Effector memory CD8-positive, alpha-beta T cell (primary cell): ENCODE results near the gene SLC25A24.
A peak's percentile ranks its signal among the peaks of the same experiment; 100 is the strongest.
"Not testable (repeated sequence)": the region's sequence is repeated elsewhere in the genome, so short reads cannot be mapped to it uniquely, and the experiment has no call there.

Experiments used
- ATAC-seq: fragments of 150-1000 bp; cut with Tn5 transposase; replicated peaks from 2 replicates; pipeline ENCODE4 v1.10.0; 2021; ENCODE audit warnings: mild to moderate bottlenecking, moderate library complexity
- DNase-seq, 3 experiments: peaks; one replicate each; pipeline ENCODE4 v3.0.0; 2021
- H3K27ac Mint-ChIP-seq, 2 donors: one replicate each; pipeline ENCODE4 v1.8.0; 2022; ENCODE audit warnings: mild to moderate bottlenecking in 2 of 2, mixed read lengths in 2 of 2, moderate library complexity in 2 of 2
- H3K27me3 Mint-ChIP-seq, 2 donors: one replicate each; pipeline ENCODE4 v1.8.0; 2022; ENCODE audit warnings: mixed read lengths in 2 of 2
- H3K36me3 Mint-ChIP-seq: one replicate; pipeline ENCODE4 v1.8.0; 2022; ENCODE audit warnings: mild to moderate bottlenecking, moderate library complexity, mixed read lengths; ENCODE audit not compliant: insufficient read depth
- H3K4me1 Mint-ChIP-seq, 2 donors: one replicate each; pipeline ENCODE4 v1.8.0; 2022; ENCODE audit warnings: low read depth in 2 of 2, mixed read lengths in 2 of 2
- H3K4me3 Mint-ChIP-seq, 2 donors: one replicate each; pipeline ENCODE4 v1.8.0; 2022; ENCODE audit warnings: mild to moderate bottlenecking in 2 of 2, mixed read lengths in 2 of 2, moderate library complexity in 2 of 2
- H3K9me3 Mint-ChIP-seq, 2 donors: one replicate each; pipeline ENCODE4 v1.8.0; 2022; ENCODE audit warnings: mixed read lengths in 2 of 2

The SLC25A24 gene

DNA sequence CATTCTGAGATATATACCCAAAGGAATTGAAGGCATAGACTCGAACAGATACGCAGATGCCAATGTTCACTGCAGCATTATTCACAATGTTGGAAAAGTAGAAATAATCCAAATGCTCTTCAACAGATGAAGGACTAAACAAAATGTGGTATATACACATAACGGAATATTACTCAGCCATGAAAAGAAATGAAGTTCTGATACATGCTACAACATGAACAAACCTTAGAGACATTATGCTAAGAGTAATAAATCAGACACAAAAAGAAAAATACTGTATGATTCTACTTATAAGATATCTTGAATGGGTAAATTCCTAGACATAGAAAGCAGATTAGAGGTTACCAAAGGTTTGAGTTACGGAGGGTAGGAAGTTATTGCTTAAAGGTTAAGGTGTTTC is 57.9 kb downstream of the SLC25A24 start:
- Mint-ChIP-seq H3K9me3 (no peaks in the 10 kb centered on the region), H3K4me1 (no peaks in the 10 kb centered on the region), H3K4me3 (no peak overlapping the region), H3K27me3 (no peaks in the 10 kb centered on the region), H3K36me3 (peaks cover 12% of the 10 kb centered on the region), H3K27ac (no peak overlapping the region)
- no peak for DNase-seq
- ATAC-seq = no peak

DNA sequence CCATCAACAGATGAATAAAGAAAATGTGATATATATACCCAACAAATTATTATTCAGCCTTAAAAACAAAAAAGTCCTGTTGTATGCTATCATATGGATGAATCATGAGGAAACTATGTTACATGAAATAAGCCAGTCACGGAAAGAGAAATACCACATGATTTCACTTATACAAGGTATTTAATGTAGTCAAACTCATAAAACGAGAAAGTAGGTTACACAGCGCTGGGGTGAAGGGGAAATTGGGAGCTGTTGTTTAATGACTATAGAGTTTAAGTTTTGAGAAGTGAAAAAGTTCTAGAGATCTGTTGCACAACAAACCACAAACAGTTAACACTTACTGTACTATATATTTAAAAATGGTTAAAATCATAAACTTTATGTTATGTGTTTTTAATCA is 58.5 kb downstream of the SLC25A24 start:
- ATAC-seq (no peak), DNase-seq (no peak)
- Mint-ChIP-seq H3K9me3 (no peaks in the 10 kb centered on the region), H3K36me3 (peaks cover 9% of the 10 kb centered on the region), H3K4me3 (no peak overlapping the region), H3K27ac (no peak overlapping the region), H3K4me1 (no peaks in the 10 kb centered on the region), H3K27me3 (no peaks in the 10 kb centered on the region)

DNA sequence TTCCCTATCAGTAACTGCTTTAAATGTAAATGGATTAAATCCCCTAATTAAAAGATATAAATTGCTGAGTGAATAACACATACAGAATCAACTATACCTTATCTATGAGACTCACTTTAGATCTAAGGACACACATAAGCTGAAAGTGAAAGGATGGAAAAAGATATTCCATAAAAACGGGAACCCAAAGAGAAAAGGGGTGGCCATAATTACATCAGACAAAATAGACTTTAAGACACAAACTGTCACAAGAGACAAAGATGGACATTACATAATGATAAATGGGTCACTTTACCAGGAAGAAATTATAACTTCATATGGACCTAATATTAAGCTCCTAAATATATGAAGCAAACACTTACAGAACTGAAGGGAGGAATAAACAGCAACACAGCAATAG is 59.2 kb downstream of the SLC25A24 start:
- H3K27ac Mint-ChIP-seq = no peak overlapping the region
- no peak overlapping the region for H3K4me3 Mint-ChIP-seq
- no peaks in the 10 kb centered on the region for H3K27me3 Mint-ChIP-seq
- H3K9me3 Mint-ChIP-seq = no peaks in the 10 kb centered on the region
- DNase-seq (no peak), ATAC-seq (no peak)
- no peaks in the 10 kb centered on the region for H3K4me1 Mint-ChIP-seq
- peaks cover 9% of the 10 kb centered on the region for H3K36me3 Mint-ChIP-seq

DNA sequence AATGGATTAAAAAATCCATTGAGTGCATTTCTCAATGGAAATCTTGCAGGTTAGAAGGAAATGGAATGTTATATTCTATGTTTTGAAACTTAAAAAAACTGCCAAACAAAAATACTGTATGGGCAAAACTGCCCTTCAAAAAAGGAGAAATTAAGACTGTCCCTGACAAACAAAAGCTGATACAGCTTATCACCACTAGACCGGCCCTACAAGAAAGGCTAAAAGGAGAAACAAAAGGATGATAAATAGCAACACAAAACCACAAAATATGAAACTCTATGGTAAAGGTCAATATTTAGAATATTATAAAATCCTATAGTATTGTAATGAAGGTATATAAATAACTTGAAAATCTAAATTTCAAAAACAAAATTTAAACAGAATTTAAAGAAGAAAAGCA is 60.0 kb downstream of the SLC25A24 start:
- H3K4me1 Mint-ChIP-seq = no peaks in the 10 kb centered on the region
- peaks cover 13% of the 10 kb centered on the region for H3K36me3 Mint-ChIP-seq
- no peak overlapping the region for H3K27ac Mint-ChIP-seq

DNA sequence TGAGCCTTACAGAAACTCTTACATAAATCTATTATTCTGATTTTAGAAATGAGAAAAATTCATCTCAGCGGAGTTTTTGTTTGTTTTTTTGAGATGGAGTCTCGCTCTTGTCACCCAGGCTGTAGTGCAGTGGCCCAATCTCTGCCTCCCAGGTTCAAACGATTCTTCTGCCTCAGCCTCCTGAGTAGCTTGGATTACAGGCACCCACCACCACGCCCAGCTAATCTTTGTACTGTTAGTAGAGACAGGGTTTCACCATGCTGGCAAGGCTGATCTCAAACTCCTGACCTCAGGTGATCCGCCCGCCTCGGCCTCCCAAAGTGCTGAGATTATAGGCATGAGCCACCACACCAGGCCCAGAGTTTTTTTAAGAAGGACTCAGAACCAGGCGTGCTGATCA is 60.6 kb downstream of the SLC25A24 start:
- peaks cover 13% of the 10 kb centered on the region for H3K36me3 Mint-ChIP-seq

More for the DNA sequence above, 60.0 kb downstream of the SLC25A24 start:
- ATAC-seq (no peak), DNase-seq (no peak)
- Mint-ChIP-seq H3K27me3 (no peaks in the 10 kb centered on the region), H3K4me3 (no peak overlapping the region), H3K9me3 (no peaks in the 10 kb centered on the region)

DNA sequence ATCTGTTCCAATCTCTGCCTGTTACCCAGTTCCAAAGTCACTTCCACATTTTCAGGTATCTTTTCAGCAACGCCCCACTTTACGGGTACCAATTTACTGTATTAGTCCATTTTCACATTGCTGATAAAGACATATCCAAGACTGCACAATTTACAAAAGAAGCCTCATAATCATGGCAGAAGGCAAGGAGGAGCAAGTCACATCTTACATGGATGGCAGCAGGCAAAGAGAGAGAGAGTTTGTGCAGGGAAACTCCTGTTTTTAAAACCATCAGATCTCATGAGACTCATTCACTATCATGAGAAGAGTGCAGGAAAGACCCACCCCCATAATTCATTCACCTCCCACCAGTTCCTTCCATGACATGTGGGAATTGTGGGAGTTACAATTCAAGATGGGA is 67.0 kb downstream of the SLC25A24 start:
- H3K9me3 Mint-ChIP-seq, H3K27me3 Mint-ChIP-seq, H3K4me3 Mint-ChIP-seq, ATAC-seq, H3K27ac Mint-ChIP-seq, DNase-seq, H3K4me1 Mint-ChIP-seq: not testable (repeated sequence)
- H3K36me3 Mint-ChIP-seq = peaks cover 14% of the 10 kb centered on the region

More for the DNA sequence above, 60.6 kb downstream of the SLC25A24 start:
- not testable (repeated sequence) for DNase-seq, H3K4me3 Mint-ChIP-seq, H3K27ac Mint-ChIP-seq, H3K9me3 Mint-ChIP-seq, ATAC-seq, H3K27me3 Mint-ChIP-seq, H3K4me1 Mint-ChIP-seq

DNA sequence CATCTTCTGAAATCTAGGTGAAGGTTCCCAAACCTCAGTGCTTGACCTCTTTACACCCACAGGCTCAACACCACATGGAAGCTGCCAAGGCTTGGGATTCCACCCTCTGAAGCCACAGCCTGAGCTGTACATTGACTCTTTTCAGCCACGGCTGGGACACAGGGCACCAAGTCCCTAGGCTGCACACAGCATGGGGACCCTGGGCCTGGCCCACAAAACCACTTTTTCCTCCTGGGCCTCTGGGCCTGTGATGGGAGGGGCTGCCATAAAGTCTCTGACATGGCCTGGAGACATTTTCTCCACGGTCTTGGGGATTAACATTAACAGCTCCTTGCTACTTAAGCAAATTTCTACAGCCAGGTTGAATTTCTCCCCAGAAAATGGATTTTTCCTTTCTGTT is 67.8 kb downstream of the SLC25A24 start:
- not testable (repeated sequence) for ATAC-seq, H3K4me1 Mint-ChIP-seq, H3K27ac Mint-ChIP-seq, H3K9me3 Mint-ChIP-seq, DNase-seq, H3K27me3 Mint-ChIP-seq, H3K4me3 Mint-ChIP-seq
- peaks cover 12% of the 10 kb centered on the region for H3K36me3 Mint-ChIP-seq

DNA sequence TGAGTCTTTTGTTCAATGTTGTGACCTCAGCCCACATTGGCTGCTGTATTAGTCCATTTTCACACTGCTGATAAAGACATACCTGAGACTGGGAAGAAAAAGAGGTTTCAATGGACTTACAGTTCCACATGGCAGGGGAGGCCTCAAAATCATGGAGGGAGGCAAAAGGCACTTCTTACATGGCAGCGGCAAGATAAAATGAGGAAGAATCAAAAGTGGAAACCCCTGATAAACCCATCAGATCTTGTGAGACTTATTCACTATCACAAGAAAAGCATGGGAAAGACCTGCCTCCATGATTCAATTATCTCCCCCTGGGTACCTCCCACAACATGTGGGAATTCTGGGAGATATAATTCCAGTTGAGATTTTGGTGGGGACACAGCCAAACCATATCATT is 68.9 kb downstream of the SLC25A24 start:
- not testable (repeated sequence) for H3K4me3 Mint-ChIP-seq, H3K9me3 Mint-ChIP-seq, H3K27me3 Mint-ChIP-seq, DNase-seq, H3K4me1 Mint-ChIP-seq, ATAC-seq
- peak overlapping the region in 1 of 2 donors; percentile 5 for H3K27ac Mint-ChIP-seq
- H3K36me3 Mint-ChIP-seq = peaks cover 12% of the 10 kb centered on the region

DNA sequence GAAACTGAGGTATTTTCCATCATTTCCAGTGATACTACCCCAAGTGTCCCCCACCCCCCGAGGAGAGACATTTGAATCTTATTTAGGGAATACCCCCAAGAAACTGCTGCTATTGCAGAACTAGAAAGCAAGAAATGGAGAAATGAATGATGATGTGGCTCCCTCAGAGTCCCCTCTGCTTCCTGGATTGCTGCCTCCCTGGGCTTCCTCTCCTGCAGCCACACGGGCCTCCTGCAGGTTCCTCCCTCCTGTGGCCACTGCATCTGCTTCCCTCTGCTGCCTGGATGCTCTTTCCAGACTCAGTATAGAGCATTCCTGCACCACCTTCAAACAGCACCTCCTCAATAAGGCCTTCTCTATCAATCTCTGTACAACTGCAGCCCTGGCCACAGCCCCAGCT is 69.3 kb downstream of the SLC25A24 start:
- H3K27me3 Mint-ChIP-seq = no peaks in the 10 kb centered on the region
- H3K27ac Mint-ChIP-seq = peak overlapping the region in 1 of 2 donors; percentile 5
- H3K4me1 Mint-ChIP-seq = no peaks in the 10 kb centered on the region
- peaks cover 12% of the 10 kb centered on the region for H3K36me3 Mint-ChIP-seq
- no peaks in the 10 kb centered on the region for H3K9me3 Mint-ChIP-seq
- DNase-seq = no peak
- no peak for ATAC-seq
- H3K4me3 Mint-ChIP-seq = no peak overlapping the region

DNA sequence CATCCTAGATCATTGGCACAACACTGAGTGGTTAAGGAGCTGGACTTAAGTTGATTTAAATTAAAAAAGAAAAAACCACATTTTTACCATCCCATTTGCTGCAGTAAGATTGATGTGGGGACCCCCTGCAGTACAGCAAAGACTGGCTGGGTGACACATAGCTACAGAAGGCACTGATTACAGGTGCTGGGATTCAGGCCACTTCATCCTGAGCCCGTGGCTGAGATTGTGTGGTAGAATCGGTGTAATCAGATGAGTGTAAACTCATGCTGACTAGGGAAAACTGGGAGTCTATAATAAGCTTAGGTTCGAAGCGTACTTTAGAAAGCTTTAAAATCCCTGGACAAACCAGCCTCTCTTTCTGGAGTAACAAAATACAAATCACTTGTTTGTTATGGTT is 70.1 kb downstream of the SLC25A24 start:
- Mint-ChIP-seq H3K4me1 (peaks cover 2 to 3% of the 10 kb centered on the region in 2 donors), H3K27me3 (no peaks in the 10 kb centered on the region), H3K36me3 (peaks cover 8% of the 10 kb centered on the region), H3K4me3 (no peak overlapping the region), H3K27ac (peak overlapping the region in 1 of 2 donors; percentile 38), H3K9me3 (no peaks in the 10 kb centered on the region)
- DNase-seq (no peak), ATAC-seq (no peak)

DNA sequence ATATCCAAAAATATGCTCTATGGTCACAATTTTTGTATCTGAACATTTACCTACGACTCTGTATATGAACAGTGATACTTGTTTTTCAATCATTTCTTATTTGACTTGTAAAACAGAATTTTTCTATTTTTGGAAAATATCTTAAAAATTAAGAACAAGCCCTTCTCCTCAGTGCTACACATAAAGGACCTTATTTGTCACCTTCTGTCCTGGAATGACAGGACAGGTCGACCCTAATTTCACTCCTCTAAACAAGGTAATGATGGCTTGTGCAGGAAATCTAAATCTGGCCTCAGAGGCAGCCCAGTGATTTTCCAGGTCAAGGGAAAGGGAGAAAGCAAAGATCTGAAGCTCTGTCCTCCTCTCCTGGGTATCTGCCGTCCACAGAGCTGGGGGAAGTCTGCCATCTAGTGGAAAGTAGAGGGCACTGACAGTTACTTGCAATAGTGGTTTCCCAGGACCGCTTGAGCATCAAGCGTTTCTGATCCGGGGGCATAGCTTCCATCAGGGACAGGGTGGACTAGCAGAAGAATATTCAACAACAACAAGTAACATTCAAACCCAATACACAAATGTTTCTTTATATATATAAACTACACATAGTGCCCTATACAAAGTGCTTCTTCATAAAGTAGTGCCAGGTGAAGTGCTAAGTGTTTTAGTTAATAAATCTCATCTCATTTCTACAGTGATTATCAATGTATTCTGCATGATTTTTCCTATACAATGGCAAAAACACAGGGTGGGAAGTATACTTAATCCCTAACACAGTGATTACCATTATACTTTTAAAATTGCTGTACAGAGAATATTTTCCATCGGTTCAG is 74.6 kb downstream of the SLC25A24 start:
- Mint-ChIP-seq H3K4me3 (no peak overlapping the region), H3K27me3 (peaks cover 0 to 11% of the 10 kb centered on the region in 2 donors), H3K36me3 (no peaks in the 10 kb centered on the region), H3K4me1 (peaks cover 3 to 7% of the 10 kb centered on the region in 2 donors), H3K27ac (peak overlapping the region in 1 of 2 donors; percentile 60), H3K9me3 (no peaks in the 10 kb centered on the region)
- ATAC-seq = peak; percentile 93
- peak; percentile 59 to 68 (median 67) for DNase-seq

DNA sequence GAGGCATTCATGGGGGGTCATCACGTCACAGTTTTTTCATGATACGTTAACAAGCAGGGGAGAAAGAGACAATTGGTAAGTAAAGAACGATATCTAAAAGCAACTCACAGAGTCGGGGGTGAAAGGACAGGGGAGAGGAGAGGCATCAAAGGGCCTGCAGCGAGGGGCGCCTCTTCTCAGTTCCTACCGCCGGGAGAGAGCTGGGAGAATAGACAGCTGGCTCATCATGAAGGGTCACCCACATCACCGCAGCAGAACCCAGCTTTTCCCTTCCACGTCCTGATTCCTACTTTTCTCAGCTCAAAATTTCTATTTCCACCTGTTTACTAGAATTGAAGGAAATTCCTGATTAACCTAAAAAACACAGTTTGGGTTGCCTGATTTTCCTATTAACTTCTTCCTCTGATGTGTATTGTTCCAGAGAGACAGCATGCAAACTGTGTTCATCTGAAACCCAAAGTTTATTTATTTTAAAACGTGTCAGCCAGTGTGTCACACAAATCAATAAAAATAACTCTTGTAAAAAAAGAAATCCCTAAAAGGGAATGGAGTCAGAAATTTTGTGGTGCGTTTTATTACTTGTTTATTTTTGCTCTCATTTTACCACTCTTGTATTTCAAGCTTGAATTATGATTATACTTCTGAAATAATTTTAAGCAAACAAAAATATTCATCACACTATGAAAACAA is 75.4 kb downstream of the SLC25A24 start:
- DNase-seq (no peak), ATAC-seq (no peak)
- Mint-ChIP-seq H3K36me3 (no peaks in the 10 kb centered on the region), H3K4me1 (peaks cover 3 to 7% of the 10 kb centered on the region in 2 donors), H3K4me3 (no peak overlapping the region), H3K27me3 (peaks cover 0 to 11% of the 10 kb centered on the region in 2 donors), H3K27ac (no peak overlapping the region), H3K9me3 (no peaks in the 10 kb centered on the region)

DNA sequence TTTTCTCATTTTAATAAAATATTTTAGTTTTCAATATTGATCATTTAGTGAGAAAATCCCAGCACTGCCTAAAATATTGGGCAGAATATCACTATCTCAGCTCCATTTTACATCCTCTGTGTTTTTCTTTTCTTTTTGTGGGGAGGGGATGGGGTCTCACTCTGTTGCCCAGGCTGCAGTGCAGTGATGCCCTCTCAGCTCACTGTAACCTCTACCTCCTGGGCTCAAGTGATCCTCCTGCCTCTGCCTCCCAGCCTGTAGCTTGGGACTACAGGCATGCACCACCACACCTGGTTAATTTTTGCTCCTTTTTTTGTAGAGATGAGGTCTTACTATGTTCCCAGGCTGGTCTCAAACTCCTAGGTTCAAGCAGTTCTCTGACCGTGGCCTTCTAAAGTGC is 76.1 kb downstream of the SLC25A24 start:
- H3K27ac Mint-ChIP-seq = no peak overlapping the region
- peaks cover 3 to 7% of the 10 kb centered on the region in 2 donors for H3K4me1 Mint-ChIP-seq
- H3K9me3 Mint-ChIP-seq = no peaks in the 10 kb centered on the region
- DNase-seq (no peak), ATAC-seq (no peak)
- peaks cover 0 to 11% of the 10 kb centered on the region in 2 donors for H3K27me3 Mint-ChIP-seq
- no peaks in the 10 kb centered on the region for H3K36me3 Mint-ChIP-seq
- H3K4me3 Mint-ChIP-seq = no peak overlapping the region
